Urinary bladder (tissue), 4 donors: ENCODE data around the gene SARDH. TPM values are rescaled to one million over a fixed set of nuclear protein-coding genes. Genes with fewer than 3 reads are reported as not detected.

Experiments used
- DNase-seq: peaks from one replicate; pipeline ENCODE4 v3.0.0-alpha.2; 2015; ENCODE audit errors: extremely low spot score
- H3K27ac ChIP-seq: one replicate; pipeline ENCODE4 v1.5.1; 2013; ENCODE audit warnings: low read depth, mild to moderate bottlenecking, moderate library complexity
- H3K36me3 ChIP-seq: one replicate; pipeline ENCODE4 v1.6.1; 2013; ENCODE audit warnings: mild to moderate bottlenecking, moderate library complexity; ENCODE audit not compliant: insufficient read depth
- H3K4me1 ChIP-seq: one replicate; pipeline ENCODE4 v1.6.1; 2013; ENCODE audit warnings: mild to moderate bottlenecking, moderate library complexity; ENCODE audit not compliant: insufficient read depth
- H3K4me3 ChIP-seq: one replicate; pipeline ENCODE4 v1.5.1; 2013; ENCODE audit warnings: low read depth, low read length
- WGBS: extraction: QIAGEN DNeasy Blood & Tissue Kit; methylation state at CpG from one replicate; pipeline ENCODE4 v1.1.7; 2013; 5-methylcytosine and 5-hydroxymethylcytosine counted together
- polyA plus RNA-seq: library from polyadenylated mRNA; stranded (reverse); fragments of 200-250 nt; gene quantifications from one replicate; pipeline ENCODE4 v1.2.3, GENCODE V29; 2013
- total RNA-seq: library from RNA; depleted of rRNA; stranded (reverse); fragments of >200 nt; gene quantifications from one replicate; pipeline ENCODE4 v1.2.3, GENCODE V29; 2014
- donor health status: healthy with polysubstance abuse.
- donor health status: healthy.

SARDH gene
- total and polyA plus RNA-seq, 2 donors = 1.5 to 4.9 TPM

GRCh38 chr9:133619791-133620190 is 118.4 kb downstream of the SARDH start:
- Histone ChIP-seq H3K4me1 (no peaks in the 10 kb centered on the region), H3K4me3 (no peak overlapping the region), H3K36me3 (no peaks in the 10 kb centered on the region), H3K27ac (no peak overlapping the region)
- WGBS = 12% methylated on average over 8 of the region's 8 CpGs
- no peak for DNase-seq

DNA sequence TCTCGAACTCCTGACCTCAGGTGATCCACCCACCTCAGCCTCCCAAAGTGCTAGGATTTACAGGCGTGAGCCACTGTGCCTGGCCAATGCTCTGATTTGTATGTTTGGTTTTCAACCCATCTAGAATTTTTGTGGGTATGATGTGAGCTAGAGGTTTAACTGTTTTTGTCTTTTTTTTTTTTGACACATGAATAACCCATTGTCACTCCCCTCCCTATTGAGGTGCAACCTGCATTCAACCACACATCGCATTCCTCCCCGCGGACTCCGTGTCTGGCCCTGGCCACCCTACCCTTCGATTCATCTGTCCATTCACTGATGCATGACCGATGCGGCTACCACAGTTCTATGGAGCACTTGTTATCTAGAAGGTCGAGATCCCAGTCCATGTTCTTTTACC is 119.4 kb downstream of the SARDH start:
- no peak for DNase-seq
- WGBS = 88% methylated on average over 10 of the region's 10 CpGs
- no peak overlapping the region for H3K27ac ChIP-seq
- no peaks in the 10 kb centered on the region for H3K4me1 ChIP-seq
- H3K36me3 ChIP-seq = no peaks in the 10 kb centered on the region
- H3K4me3 ChIP-seq = no peak overlapping the region

- Histone ChIP-seq H3K4me1 (no peaks in the 10 kb centered on the region), H3K4me3 (no peak overlapping the region), H3K36me3 (no peaks in the 10 kb centered on the region), H3K27ac (no peak overlapping the region)
- 80% methylated on average over 13 of the region's 13 CpGs for WGBS
- DNase-seq = no peak
These were observed 121.3 kb downstream of the SARDH start for GRCh38 chr9:133616643-133617405.

DNA sequence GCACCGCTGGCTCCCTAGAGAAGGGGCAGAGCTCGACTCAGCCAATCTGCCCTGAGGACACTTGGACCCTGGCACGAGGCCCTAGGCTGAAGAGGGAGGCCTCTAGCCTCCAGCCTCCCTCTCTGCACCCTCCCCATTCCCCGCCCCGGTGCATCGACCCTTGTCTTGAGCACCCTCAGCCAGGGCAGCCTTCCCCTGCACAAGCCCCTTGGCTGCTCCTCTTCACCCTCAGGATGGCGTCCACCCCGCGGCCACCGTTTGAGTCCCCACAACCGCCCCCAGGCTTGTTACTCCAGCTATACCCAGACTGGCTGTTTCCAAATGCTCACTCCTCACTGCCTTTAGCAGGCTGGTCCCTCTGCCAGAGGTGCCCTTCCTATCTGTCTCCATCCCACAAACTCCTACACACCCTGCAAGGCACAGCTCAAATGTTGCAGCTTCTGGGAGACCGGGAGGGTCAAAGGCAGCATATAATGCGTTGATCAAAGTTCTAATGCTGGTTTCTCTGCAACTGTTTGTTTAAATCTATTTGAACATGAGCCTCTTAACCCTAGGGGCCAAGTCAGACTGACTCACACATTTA is 122.5 kb downstream of the SARDH start:
- Histone ChIP-seq H3K4me1 (no peaks in the 10 kb centered on the region), H3K4me3 (no peak overlapping the region), H3K27ac (no peak overlapping the region), H3K36me3 (no peaks in the 10 kb centered on the region)
- 79% methylated on average over 13 of the region's 13 CpGs for WGBS
- no peak for DNase-seq

- 31% methylated on average over 16 of the region's 16 CpGs for WGBS
- no peak overlapping the region for H3K27ac ChIP-seq
- no peaks in the 10 kb centered on the region for H3K36me3 ChIP-seq
- H3K4me3 ChIP-seq = no peak overlapping the region
- DNase-seq = no peak
- H3K4me1 ChIP-seq = no peaks in the 10 kb centered on the region
These were observed 123.0 kb downstream of the SARDH start for GRCh38 chr9:133615186-133615585.

DNA sequence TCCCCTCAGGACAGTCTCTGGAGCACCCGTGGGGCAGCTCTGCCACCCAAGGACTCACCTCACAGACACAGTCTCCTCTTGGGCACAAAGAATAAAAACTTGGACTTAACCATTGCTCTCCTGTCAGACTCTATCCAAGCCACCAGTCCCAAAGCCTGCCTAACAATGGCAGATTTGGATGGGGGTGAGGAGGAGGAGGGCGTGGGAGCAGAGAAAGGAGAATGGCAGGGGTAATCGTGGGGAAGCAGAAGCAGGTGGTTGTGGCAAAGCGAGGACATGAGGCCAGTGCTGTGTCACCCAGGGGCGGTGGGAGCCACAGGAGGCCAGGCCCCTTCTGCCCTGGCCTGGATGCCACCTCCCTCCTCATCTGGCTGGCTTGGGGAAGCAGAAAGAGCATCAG is 123.5 kb downstream of the SARDH start:
- Histone ChIP-seq H3K27ac (no peak overlapping the region), H3K4me3 (no peak overlapping the region), H3K36me3 (no peaks in the 10 kb centered on the region), H3K4me1 (no peaks in the 10 kb centered on the region)
- no peak for DNase-seq
- 70% methylated on average over 5 of the region's 5 CpGs for WGBS

GRCh38 chr9:133614056-133614455 is 124.1 kb downstream of the SARDH start:
- Histone ChIP-seq H3K36me3 (no peaks in the 10 kb centered on the region), H3K4me1 (no peaks in the 10 kb centered on the region), H3K4me3 (no peak overlapping the region), H3K27ac (no peak overlapping the region)
- no peak for DNase-seq
- WGBS = 70% methylated on average over 10 of the region's 10 CpGs

Other genes starting within 250 kb of the SARDH start
- gene MYMK, start 213.4 kb downstream of the SARDH start, total RNA-seq = 1.2 TPM
- gene MYMK, start 213.4 kb downstream of the SARDH start, polyA plus RNA-seq = not detected
- 2.2 TPM for gene ADAMTSL2, start 203.6 kb downstream of the SARDH start, total RNA-seq
- gene ADAMTSL2, start 203.6 kb downstream of the SARDH start, polyA plus RNA-seq = 8.9 TPM
- 0.26 TPM for gene FAM163B, start 129.0 kb downstream of the SARDH start, total RNA-seq
- gene FAM163B, start 129.0 kb downstream of the SARDH start, polyA plus RNA-seq = 0.86 TPM
- gene DBH, start 102.0 kb downstream of the SARDH start, total RNA-seq = 0.79 TPM
- gene DBH, start 102.0 kb downstream of the SARDH start, polyA plus RNA-seq = 0.98 TPM